C4-2B (cell line): ENCODE results near the gene E4F1.

Experiments used
- CTCF ChIP-seq: fragments of 450-650 bp; conservative IDR thresholded peaks from 2 replicates; pipeline ENCODE4 v1.5.1; 2017; ENCODE audit warnings: mild to moderate bottlenecking
- ZFX ChIP-seq: fragments of 450-650 bp; IDR thresholded peaks from 2 replicates; pipeline ENCODE4 v1.6.1; 2017

- TF ChIP-seq CTCF, result no peak
- no peak for TF ChIP-seq ZFX
Measured at GRCh38 chr16:2199095-2199494, 24.3 kb upstream of the E4F1 start.
